RWPE1 (cell line): Measurements from ENCODE around the gene QKI.

Experiments used
- CTCF ChIA-PET: fragments of 350-600 bp; sonication (Branson Sonifier 250); formaldehyde crosslinking; extraction: SDS; loops from one replicate; lab custom pipeline; 2021; lab: Yijun Ruan, JAX
- POLR2A ChIA-PET: fragments of 400-600 bp; formaldehyde crosslinking; extraction: SDS; loops from one replicate; lab custom pipeline; 2020; ENCODE audit warnings: antibody characterized with exemption; ENCODE audit not compliant: low non-redundant PET; lab: Yijun Ruan, JAX
- DNase-seq: peaks from one replicate; pipeline ENCODE4 v3.0.0; 2012; ENCODE audit warnings: low spot score
- H3K27ac ChIP-seq: fragments of 450-650 bp; 2 replicates; pipeline ENCODE4 v1.5.1; 2017
- TF ChIP-seq, protein P1 (sequence below): fragments of 450-650 bp; conservative IDR thresholded peaks from 2 replicates; pipeline ENCODE4 v1.5.1; 2017; ENCODE audit warnings: low read depth, mild to moderate bottlenecking

The QKI gene

DNA sequence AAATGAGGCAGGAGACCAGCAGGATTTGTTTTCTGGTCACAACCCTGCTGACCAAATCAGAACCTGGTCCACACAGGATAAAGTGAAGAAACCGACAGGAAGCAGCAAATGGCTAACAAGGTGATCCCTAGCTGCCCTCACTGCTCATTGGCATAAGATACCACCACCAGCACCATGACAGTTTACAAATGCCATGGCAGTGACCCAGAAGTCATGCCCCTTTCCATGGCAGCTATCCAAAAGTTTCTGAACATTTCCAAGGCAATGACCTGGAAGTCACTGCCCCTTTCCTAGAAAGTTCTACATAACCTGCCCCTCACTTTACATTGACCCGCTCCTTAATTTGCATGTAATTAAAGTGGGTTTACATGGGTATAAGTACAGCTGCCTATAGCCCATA, 185.2 kb downstream of the QKI start:
- CTCF ChIA-PET, result interaction anchor here (0.6 kb wide), 1 partner anchor 125 kb away, joined by 3 read pairs; no protein-coding TSS in a partner anchor
- no peak overlapping the region for H3K27ac ChIP-seq
- POLR2A ChIA-PET, result no interaction called here
- TF ChIP-seq, protein P1, sequence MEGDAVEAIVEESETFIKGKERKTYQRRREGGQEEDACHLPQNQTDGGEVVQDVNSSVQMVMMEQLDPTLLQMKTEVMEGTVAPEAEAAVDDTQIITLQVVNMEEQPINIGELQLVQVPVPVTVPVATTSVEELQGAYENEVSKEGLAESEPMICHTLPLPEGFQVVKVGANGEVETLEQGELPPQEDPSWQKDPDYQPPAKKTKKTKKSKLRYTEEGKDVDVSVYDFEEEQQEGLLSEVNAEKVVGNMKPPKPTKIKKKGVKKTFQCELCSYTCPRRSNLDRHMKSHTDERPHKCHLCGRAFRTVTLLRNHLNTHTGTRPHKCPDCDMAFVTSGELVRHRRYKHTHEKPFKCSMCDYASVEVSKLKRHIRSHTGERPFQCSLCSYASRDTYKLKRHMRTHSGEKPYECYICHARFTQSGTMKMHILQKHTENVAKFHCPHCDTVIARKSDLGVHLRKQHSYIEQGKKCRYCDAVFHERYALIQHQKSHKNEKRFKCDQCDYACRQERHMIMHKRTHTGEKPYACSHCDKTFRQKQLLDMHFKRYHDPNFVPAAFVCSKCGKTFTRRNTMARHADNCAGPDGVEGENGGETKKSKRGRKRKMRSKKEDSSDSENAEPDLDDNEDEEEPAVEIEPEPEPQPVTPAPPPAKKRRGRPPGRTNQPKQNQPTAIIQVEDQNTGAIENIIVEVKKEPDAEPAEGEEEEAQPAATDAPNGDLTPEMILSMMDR, result no peak
- DNase-seq, result no peak

DNA sequence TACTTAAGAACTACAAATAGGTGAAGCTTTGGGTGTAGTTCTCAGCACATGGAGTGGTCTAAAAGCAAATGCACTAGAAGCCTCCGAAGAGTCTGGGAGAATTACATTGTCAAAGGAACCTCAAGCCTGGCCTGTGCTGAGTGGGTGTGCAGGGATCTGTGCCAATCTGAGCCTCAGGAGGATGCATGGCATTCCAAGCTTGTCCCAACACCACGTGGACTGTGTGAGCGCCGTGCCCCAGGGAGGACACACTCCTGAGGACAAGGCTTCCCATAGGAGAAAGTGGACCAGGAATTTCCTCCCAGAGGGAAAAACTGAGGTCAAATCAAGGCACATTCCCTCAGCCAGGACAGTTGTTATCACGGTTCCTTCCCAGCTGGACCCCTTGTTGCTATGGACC, 185.8 kb downstream of the QKI start:
- H3K27ac ChIP-seq, result no peak overlapping the region
- ChIA-PET POLR2A (no interaction called here), CTCF (no interaction called here)
- no peak for DNase-seq
- TF ChIP-seq, protein P1, result no peak

DNA sequence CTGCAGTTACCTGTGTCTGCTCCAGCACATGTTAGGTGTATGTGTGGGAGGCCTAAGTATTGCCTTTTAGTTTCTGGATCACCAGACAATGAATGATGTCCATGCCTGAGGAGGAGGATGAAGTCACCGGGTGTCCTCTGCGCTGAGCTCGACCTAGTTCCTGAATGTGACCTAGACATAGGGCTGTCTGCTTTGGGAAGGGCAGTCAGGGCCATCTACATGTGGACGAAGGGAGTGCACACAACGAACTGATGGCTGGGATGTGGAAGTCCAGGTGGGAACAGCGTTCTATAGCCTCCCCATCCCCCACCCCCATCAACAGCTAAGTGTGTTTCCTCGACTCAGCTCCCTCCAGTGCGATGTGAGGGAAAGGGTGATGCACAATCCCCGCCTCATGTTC, 186.3 kb downstream of the QKI start:
- ChIA-PET CTCF (no interaction called here), POLR2A (no interaction called here)
- TF ChIP-seq, protein P1, result no peak
- DNase-seq, result no peak
- no peak overlapping the region for H3K27ac ChIP-seq

DNA sequence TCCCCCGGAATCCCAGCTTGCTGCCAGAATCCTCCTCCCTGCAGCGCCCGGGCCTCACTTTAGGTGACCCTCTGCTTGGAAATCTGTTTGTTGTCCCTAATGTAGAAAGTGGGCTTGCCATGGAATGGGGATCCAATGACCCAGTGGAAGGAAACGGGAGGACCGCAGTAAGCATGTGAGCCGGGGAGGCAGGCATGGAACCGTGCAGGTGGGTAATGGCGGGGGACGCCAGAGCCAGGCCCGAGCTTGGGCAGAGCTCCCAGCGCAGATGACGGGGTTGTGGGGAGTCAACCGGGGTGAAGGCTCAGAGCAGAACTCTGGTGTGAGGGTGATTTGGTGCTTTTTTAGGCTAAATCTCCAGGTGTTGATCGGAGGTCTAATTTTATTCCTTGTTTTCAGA, 188.3 kb downstream of the QKI start:
- ChIA-PET POLR2A (no interaction called here), CTCF (interaction anchor here (0.6 kb wide), 1 partner anchor 16 kb away, joined by 3 read pairs; no protein-coding TSS in a partner anchor)
- TF ChIP-seq, protein P1, result no peak

DNA sequence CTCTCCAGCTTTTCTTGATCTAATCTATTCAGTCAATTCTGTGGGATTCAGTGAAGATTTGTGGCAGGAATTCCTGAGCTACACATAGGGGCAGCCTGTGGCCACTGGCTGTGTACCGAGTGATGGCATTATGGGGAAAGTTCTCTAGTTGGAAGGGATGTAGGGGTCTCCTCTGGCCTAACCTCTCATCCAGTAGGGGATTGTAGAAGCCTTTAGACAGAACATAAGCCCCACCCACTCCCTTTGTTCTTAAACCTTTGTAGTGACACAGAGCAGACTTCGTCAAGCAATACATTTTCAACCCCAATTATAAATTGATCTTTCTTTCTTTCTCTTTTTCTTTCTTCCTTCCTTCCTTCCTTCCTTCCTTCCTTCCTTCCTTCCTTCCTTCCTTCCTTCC, 188.9 kb downstream of the QKI start:
- no peak overlapping the region for H3K27ac ChIP-seq
- TF ChIP-seq, protein P1, result no peak
- DNase-seq, result no peak
- ChIA-PET CTCF (no interaction called here), POLR2A (no interaction called here)

More for the DNA sequence above, 188.3 kb downstream of the QKI start:
- no peak for DNase-seq
- no peak overlapping the region for H3K27ac ChIP-seq

GRCh38 chr6:163605385-163606097, 191.0 kb downstream of the QKI start:
- POLR2A ChIA-PET, result no interaction called here
- TF ChIP-seq, protein P1, result no peak
- H3K27ac ChIP-seq, result no peak overlapping the region
- DNase-seq, result no peak
- CTCF ChIA-PET, result no interaction called here
